Fibroblast of skin of right biceps (primary cell): ENCODE results near the gene MCRIP2.

ENCODE experiments used
- DNase-seq: peaks from one replicate; pipeline ENCODE4 v3.0.0-alpha.2; 2013

MCRIP2 gene

GRCh38 chr16:672371-672770, 30.7 kb downstream of the MCRIP2 start:
- no peak for DNase-seq

- no peak for DNase-seq
Observed at GRCh38 chr16:672851-673250, 31.2 kb downstream of the MCRIP2 start.

GRCh38 chr16:673399-673991, 31.9 kb downstream of the MCRIP2 start:
- DNase-seq, result no peak

DNA sequence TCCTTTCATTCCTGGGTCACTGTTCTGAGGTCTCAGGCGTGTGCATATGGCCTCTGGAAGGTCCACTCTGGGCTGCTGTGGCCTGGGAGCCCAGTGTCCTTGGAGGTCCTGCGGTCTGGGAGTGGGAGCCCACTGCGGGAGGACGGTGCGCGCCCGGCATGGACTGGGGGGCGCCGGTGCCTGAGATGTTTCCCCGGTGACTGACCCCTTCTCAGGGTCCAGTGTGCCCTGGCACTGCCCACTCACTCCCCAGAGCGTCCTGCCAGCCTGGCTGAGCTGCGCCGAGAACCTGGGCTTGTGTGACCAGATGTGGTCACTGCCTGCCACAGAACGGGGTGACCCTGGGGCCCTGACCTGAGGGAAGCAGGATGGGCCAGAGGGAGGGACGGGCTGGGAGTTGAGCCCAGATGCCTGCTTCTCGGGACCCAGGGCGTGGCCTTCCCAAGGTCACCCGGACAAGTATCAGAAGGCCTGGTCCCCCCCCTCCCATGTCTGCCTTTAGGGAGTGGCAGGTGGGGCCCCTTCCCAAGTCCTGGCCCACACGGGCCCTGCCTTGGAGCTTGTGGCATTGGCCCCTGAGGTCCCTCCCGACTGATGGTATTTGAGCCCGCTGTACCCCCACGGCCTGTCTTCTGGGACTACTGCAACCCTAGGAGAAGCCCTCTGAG, 32.7 kb downstream of the MCRIP2 start:
- no peak for DNase-seq

GRCh38 chr16:674968-675883, 33.6 kb downstream of the MCRIP2 start, which contains the start of gene RHBDL1:
Gene RHBDL1 (plus strand): TSS chr16:675671. CDS start chr16:675791, 120 bp downstream.
- peak; percentile 49 for DNase-seq

GRCh38 chr16:675884-676564, 34.4 kb downstream of the MCRIP2 start:
- DNase-seq, result no peak

- DNase-seq, result no peak
Observed at GRCh38 chr16:676565-676902, 34.9 kb downstream of the MCRIP2 start.

DNA sequence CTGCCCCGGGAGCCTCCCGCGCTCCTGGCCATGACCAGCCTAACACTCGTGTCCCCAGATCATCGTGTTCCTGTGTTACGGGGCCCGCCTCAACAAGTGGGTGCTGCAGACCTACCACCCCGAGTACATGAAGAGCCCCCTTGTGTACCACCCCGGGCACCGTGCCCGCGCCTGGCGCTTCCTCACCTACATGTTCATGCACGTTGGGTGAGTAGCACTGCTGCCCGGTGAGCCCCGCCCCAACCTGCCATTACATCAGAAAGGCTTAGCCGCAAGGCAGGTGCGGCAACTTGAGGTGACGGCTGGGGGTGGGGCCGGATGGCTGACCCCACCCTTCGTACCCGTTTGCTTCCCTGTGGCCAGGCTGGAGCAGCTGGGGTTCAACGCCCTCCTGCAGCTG, 35.3 kb downstream of the MCRIP2 start:
- no peak for DNase-seq

DNA sequence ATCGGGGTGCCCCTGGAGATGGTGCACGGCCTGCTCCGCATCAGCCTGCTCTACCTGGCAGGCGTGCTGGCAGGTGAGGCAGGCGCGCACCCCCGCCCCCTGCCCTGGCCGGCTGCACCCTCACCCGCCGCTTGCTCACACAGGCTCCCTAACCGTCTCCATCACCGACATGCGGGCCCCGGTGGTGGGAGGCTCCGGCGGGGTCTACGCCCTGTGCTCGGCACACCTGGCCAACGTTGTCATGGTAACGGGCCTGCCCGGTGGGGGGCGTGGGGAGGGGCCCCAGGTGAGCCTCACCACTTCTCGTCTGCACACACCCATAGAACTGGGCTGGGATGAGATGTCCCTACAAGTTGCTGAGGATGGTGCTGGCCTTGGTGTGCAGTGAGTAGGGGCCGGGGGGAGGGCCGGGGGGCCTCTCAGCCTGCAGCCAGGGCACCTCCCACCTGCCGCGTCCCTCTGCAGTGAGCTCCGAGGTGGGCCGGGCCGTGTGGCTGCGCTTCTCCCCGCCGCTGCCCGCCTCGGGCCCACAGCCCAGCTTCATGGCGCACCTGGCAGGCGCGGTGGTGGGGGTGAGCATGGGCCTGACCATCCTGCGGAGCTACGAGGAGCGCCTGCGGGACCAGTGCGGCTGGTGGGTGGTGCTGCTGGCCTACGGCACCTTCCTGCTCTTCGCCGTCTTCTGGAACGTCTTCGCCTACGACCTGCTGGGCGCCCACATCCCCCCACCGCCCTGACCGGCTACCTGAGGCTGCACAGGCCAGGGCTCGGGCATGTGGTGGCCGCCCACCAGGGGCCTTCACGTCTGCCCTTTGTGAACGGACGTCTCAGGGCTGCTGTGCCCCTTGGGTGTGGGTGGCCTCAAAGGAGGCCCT, 35.9 kb downstream of the MCRIP2 start:
- no peak for DNase-seq

GRCh38 chr16:678209-678857, 36.7 kb downstream of the MCRIP2 start:
- DNase-seq, result no peak

- peak; percentile 65 for DNase-seq
Observed at GRCh38 chr16:678858-679813, 37.5 kb downstream of the MCRIP2 start.

DNA sequence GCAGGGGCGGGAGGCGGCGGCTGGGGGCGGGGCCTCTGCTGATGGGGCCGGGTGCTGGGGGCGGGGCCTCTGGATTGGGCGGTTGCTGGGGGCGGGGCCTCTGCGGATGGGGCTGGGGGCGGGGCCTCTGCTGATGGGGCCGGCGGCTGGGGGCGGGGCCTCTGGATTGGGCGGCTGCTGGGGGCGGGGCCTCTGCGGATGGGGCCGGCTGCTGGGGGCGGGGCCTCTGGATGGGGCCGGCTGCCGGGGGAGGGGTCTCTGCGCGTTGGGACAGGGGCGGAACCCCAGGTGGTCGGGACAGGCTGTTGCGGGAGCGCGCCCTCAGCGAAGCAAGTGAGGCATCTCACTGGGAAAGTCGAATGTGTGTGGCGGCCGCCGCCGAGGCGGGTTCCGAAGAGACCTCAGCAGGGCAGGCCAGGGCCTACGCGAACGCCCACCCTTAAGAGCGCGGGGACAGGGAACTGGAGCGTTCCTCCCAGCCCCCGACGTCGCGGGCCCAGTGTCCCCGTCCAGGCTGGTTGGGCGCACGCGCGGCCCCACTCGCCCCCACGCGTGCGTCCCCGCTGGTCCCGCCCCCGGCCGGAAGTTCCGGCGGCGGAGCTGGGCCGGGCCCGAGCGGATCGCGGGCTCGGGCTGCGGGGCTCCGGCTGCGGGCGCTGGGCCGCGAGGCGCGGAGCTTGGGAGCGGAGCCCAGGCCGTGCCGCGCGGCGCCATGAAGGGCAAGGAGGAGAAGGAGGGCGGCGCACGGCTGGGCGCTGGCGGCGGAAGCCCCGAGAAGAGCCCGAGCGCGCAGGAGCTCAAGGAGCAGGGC, 38.4 kb downstream of the MCRIP2 start, which contains the start of gene STUB1:
Gene STUB1 (plus strand): TSS at position 597 of the 811 bp plus-strand sequence. CDS start 116 bp downstream, at position 713.
- DNase-seq, result peak; percentile 85

DNA sequence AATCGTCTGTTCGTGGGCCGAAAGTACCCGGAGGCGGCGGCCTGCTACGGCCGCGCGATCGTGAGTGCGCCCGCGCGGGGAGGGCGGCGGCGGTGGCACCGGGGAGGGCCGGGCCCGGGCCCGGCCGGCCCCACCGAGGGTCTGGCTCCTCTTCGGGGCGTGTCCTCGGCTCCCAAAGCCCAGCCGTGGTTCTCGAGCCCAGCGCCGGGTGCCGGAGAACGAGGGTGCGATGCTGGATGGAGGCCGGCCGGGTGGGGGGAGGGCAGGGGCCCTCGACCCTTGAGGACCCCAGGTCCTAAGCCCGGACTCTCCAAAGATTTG, 39.0 kb downstream of the MCRIP2 start:
- DNase-seq, result no peak

DNA sequence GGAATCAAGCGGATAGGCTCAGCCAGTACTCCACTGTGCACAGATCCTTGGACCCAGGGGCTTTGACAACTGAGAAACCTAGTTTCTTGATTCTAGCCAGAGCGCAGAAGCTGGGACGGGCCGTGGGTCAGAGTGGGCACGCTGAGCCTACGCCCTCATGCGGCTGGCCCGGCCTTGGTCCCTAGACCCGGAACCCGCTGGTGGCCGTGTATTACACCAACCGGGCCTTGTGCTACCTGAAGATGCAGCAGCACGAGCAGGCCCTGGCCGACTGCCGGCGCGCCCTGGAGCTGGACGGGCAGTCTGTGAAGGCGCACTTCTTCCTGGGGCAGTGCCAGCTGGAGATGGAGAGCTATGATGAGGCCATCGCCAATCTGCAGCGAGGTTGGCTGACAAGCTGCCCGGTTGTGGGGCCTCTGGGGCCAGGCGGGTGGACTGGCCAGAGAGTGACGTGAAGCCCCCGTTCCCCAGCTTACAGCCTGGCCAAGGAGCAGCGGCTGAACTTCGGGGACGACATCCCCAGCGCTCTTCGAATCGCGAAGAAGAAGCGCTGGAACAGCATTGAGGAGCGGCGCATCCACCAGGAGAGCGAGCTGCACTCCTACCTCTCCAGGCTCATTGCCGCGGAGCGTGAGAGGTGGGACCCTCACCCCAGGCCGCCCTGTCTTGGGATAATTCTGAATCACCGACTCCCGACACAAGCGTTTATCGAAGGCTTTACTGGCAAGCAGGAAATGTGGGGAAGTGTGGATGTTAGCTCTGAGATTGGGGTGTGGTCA, 39.5 kb downstream of the MCRIP2 start:
- DNase-seq, result peak; percentile 30

- DNase-seq, result no peak
Observed at GRCh38 chr16:681746-682427, 40.3 kb downstream of the MCRIP2 start.

DNA sequence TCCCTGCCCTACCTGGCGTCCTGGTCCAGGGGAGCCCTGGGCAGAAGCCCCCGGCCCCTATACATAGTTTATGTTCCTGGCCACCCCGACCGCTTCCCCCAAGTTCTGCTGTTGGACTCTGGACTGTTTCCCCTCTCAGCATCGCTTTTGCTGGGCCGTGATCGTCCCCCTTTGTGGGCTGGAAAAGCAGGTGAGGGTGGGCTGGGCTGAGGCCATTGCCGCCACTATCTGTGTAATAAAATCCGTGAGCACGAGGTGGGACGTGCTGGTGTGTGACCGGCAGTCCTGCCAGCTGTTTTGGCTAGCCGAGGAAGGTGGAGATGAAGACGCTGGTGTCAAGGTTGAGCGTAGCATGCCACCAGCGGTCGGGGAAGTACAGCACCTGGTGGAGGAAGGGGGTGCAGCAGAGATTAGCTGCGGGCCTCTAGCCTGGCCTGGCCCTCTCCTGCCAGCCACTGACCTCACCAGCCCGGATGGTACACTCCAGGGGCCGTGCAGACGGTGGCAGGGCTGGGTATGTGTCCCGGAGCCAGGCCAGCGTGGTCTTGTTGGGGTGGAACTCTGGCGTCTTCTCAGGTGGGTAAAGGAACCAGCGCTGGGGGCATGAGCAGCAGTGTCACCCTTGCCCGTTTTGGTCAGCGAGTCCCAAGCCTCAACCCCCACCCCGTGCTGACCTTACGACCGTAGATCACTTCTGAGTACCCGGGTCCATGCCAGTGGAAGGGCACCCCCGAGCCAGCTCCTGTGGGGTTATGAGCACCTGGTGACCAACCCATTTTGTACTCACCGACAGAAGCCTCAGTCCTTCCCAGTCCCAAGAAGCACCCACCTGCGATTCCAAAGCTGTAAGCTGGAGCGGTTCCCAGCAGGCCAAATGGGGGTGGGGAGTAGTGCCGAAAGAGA, 41.1 kb downstream of the MCRIP2 start:
- DNase-seq, result no peak
